ENCODE results near the gene RPL10A.

The RPL10A gene

GRCh38 chr6:35493307-35493983, 25.2 kb downstream of the RPL10A start:
- DNase-seq = no peak

GRCh38 chr6:35494161-35494563, 26.0 kb downstream of the RPL10A start:
- DNase-seq = peak; percentile 76 to 79

GRCh38 chr6:35495258-35496035, 27.2 kb downstream of the RPL10A start:
- no peak for DNase-seq

GRCh38 chr6:35496036-35496840, 28.0 kb downstream of the RPL10A start:
- no peak for DNase-seq

- peak in 1 of 2 donors; percentile 15 for DNase-seq
These were observed 28.8 kb downstream of the RPL10A start, which contains the start of gene TEAD3 for GRCh38 chr6:35496841-35497570. TEAD3 (minus strand) TSS chr6:35497079.

- DNase-seq = peak in 1 of 2 donors; percentile 11
These were observed 29.6 kb downstream of the RPL10A start for GRCh38 chr6:35497571-35498421.

- DNase-seq = no peak
These were observed 30.3 kb downstream of the RPL10A start for GRCh38 chr6:35498422-35499067.

GRCh38 chr6:35499372-35499771, 31.2 kb downstream of the RPL10A start:
- no peak for DNase-seq

- peak in 1 of 2 donors; percentile 31 for DNase-seq
These were observed 32.6 kb downstream of the RPL10A start for GRCh38 chr6:35500782-35501181.

GRCh38 chr6:35501784-35502183, 33.6 kb downstream of the RPL10A start:
- DNase-seq = no peak

- DNase-seq = no peak
These were observed 35.3 kb downstream of the RPL10A start for GRCh38 chr6:35503534-35503933.

- DNase-seq = no peak
These were observed 37.8 kb downstream of the RPL10A start for GRCh38 chr6:35505999-35506412.

- DNase-seq = no peak
These were observed 38.3 kb downstream of the RPL10A start for GRCh38 chr6:35506536-35506935.

GRCh38 chr6:35507221-35507620, 39.0 kb downstream of the RPL10A start:
- DNase-seq = no peak

- no peak for DNase-seq
These were observed 39.8 kb downstream of the RPL10A start for GRCh38 chr6:35508027-35508426.

- DNase-seq = no peak
These were observed 40.3 kb downstream of the RPL10A start for GRCh38 chr6:35508542-35508941.

- no peak for DNase-seq
These were observed 42.8 kb downstream of the RPL10A start for GRCh38 chr6:35510916-35511561.

GRCh38 chr6:35511562-35511941, 43.4 kb downstream of the RPL10A start:
- DNase-seq = no peak

GRCh38 chr6:35512006-35512405, 43.8 kb downstream of the RPL10A start:
- DNase-seq = no peak

GRCh38 chr6:35512740-35513139, 44.5 kb downstream of the RPL10A start, which contains the start of gene TULP1:
TULP1 (minus strand) TSS chr6:35512896; CDS start chr6:35512858, 38 bp downstream.
- DNase-seq = no peak

GRCh38 chr6:35514587-35514986, 46.4 kb downstream of the RPL10A start:
- no peak for DNase-seq

Data from inflammatory macrophage treated with lipopolysaccharide for 1 hour (primary cell).